Fibroblast of lung (primary cell): ENCODE measurements around the gene DOLPP1. TPM values are rescaled to one million over a fixed set of nuclear protein-coding genes. Genes with fewer than 3 reads are reported as not detected.

Experiments
- DNase-seq, 2 donors: peaks; one replicate each; pipeline versions ENCODE4 v3.0.0 to v3.0.0-alpha.2; 2010; ENCODE audit warnings: low read depth in 2 of 2
- H2AFZ ChIP-seq: 2 replicates; pipeline ENCODE4 v1.5.1; 2012; ENCODE audit warnings: low read length, control low read depth, inconsistent platforms
- H3K27ac ChIP-seq: 2 replicates; pipeline ENCODE4 v1.5.1; 2011; ENCODE audit warnings: low read length, control low read depth; ENCODE audit not compliant: insufficient read depth
- H3K27me3 ChIP-seq: 2 replicates; pipeline ENCODE4 v1.5.1; 2011; ENCODE audit warnings: mild to moderate bottlenecking, low read length; ENCODE audit not compliant: control insufficient read depth, insufficient read depth
- H3K36me3 ChIP-seq: 2 replicates; pipeline ENCODE4 v1.5.1; 2011; ENCODE audit warnings: low read length; ENCODE audit not compliant: control insufficient read depth, insufficient read depth
- H3K4me1 ChIP-seq: 2 replicates; pipeline ENCODE4 v1.5.1; 2011; ENCODE audit warnings: low read length; ENCODE audit not compliant: control insufficient read depth, insufficient read depth; ENCODE audit errors: extremely low read depth
- H3K4me2 ChIP-seq: 2 replicates; pipeline ENCODE4 v1.5.1; 2011; ENCODE audit warnings: low read length, control low read depth; ENCODE audit not compliant: insufficient read depth; ENCODE audit errors: extremely low read depth
- H3K4me3 ChIP-seq, 4 experiments: fragments of 200-600 bp in 1 of 4; sonication (generic) in 1 of 4; replicated peaks in 1 of 4; 2 replicates each; pipeline ENCODE4 v1.5.1; 2011 to 2016; ENCODE audit warnings: low read length in 4 of 4, low read depth in 3 of 4, mild to moderate bottlenecking in 3 of 4, control low read depth in 2 of 4, inconsistent platforms in 1 of 4, mixed read lengths in 1 of 4; ENCODE audit not compliant: insufficient read depth in 1 of 4; ENCODE audit errors: control extremely low read depth in 1 of 4
- H3K79me2 ChIP-seq: 2 replicates; pipeline ENCODE4 v1.5.1; 2012; ENCODE audit warnings: mild to moderate bottlenecking, low read length, inconsistent platforms; ENCODE audit not compliant: control insufficient read depth, insufficient read depth
- H3K9ac ChIP-seq: 2 replicates; pipeline ENCODE4 v1.5.1; 2011; ENCODE audit warnings: mild to moderate bottlenecking, low read length, control low read depth; ENCODE audit not compliant: insufficient read depth
- H3K9me3 ChIP-seq: 2 replicates; pipeline ENCODE4 v1.5.1; 2012; ENCODE audit warnings: low read depth, low read length; ENCODE audit not compliant: control insufficient read depth, insufficient read depth
- H4K20me1 ChIP-seq: 2 replicates; pipeline ENCODE4 v1.5.1; 2011; ENCODE audit warnings: low read length; ENCODE audit not compliant: control insufficient read depth, insufficient read depth; ENCODE audit errors: extremely low read depth
- CTCF ChIP-seq, 2 donors: IDR thresholded peaks in 1 of 2; conservative IDR thresholded peaks in 1 of 2; 1 replicate in 1 of 2; 2 replicates in 1 of 2; pipeline ENCODE4 v1.5.1; 2011 to 2012; ENCODE audit warnings: low read length in 2 of 2, control low read depth in 1 of 2, inconsistent platforms in 1 of 2, low read depth in 1 of 2, mild to moderate bottlenecking in 1 of 2
- EZH2 ChIP-seq: IDR thresholded peaks from 2 replicates; pipeline ENCODE4 v1.5.1; 2012; ENCODE audit warnings: low read length, control low read depth, mild to moderate bottlenecking; ENCODE audit errors: missing control alignments
- polyA minus RNA-seq: library from RNA; depleted of rRNA, polyadenylated mRNA; stranded (reverse); fragments of >200 nt; gene quantifications from 2 replicates; pipeline ENCODE4 v1.2.3, GENCODE V29; 2011; ENCODE audit warnings: low replicate concordance
- polyA plus RNA-seq, 2 donors: library from polyadenylated mRNA; depleted of rRNA in 1 of 2; stranded (reverse) in 1 of 2; unstranded in 1 of 2; fragments of >200 nt; gene quantifications; 2 replicates each; pipeline ENCODE4 v1.2.1, GENCODE V29; 2011 to 2012; ENCODE audit warnings: missing spikeins in 1 of 2
- total RNA-seq: library from RNA; depleted of rRNA; stranded (reverse); fragments of >200 nt; gene quantifications from 2 replicates; pipeline ENCODE4 v1.2.1, GENCODE V29; 2014

Gene DOLPP1
- 4.9 and 7.4 TPM in 2 replicates for total RNA-seq
- polyA plus RNA-seq: 9.7 and 12.2 TPM in 2 replicates
- 10.4 and 13.3 TPM in 2 replicates for polyA plus RNA-seq (2012)
- 20.6 and 27.9 TPM in 2 replicates for polyA minus RNA-seq

GRCh38 chr9:129080601-129081387, at the start of gene DOLPP1:
DOLPP1 (plus strand) TSS chr9:129081111; CDS start chr9:129081132, 21 bp downstream.
- Histone ChIP-seq H3K9ac (peak within 1 kb of the TSS; percentile 64), H3K4me3 (peak within 1 kb of the TSS; percentile 84 to 92 (median 84)), H3K27ac (peak within 1 kb of the TSS; percentile 65), H3K9me3 (no peaks in the 10 kb centered on the region), H3K79me2 (peaks cover 18% of the 10 kb centered on the region), H3K4me1 (peaks cover 6% of the 10 kb centered on the region), H2AFZ (peak within 1 kb of the TSS; percentile 93), H3K27me3 (no peaks in the 10 kb centered on the region), H3K36me3 (no peaks in the 10 kb centered on the region), H3K4me2 (peak within 1 kb of the TSS; percentile 97), H4K20me1 (no peaks in the 10 kb centered on the region)
- peak; percentile 99 to 100 for DNase-seq
- TF ChIP-seq EZH2: peak; percentile 69
- TF ChIP-seq CTCF (conservative IDR thresholded peaks at IDR 0.05 in 1 of 2, IDR thresholded peaks at IDR 0.05 in 1 of 2; ENCODE audit: low read depth in 1 of 2, low read length in 2 of 2): no peak

GRCh38 chr9:129031514-129031913, 49.4 kb upstream of the DOLPP1 start:
- Histone ChIP-seq H3K9ac (no peak overlapping the region), H3K4me2 (no peak overlapping the region), H3K79me2 (peaks cover 9% of the 10 kb centered on the region), H4K20me1 (no peaks in the 10 kb centered on the region), H3K9me3 (no peaks in the 10 kb centered on the region), H3K27me3 (no peaks in the 10 kb centered on the region), H3K36me3 (no peaks in the 10 kb centered on the region), H2AFZ (no peak overlapping the region), H3K4me3 (no peak overlapping the region), H3K27ac (no peak overlapping the region), H3K4me1 (peaks cover 4% of the 10 kb centered on the region)
- no peak for TF ChIP-seq CTCF (conservative IDR thresholded peaks at IDR 0.05 in 1 of 2, IDR thresholded peaks at IDR 0.05 in 1 of 2; ENCODE audit: low read depth in 1 of 2, low read length in 2 of 2)
- no peak for TF ChIP-seq EZH2
- DNase-seq: no peak

- H3K4me1 ChIP-seq: peaks cover 4% of the 10 kb centered on the region
- H2AFZ ChIP-seq: no peak overlapping the region
- no peak for TF ChIP-seq EZH2
- no peak for TF ChIP-seq CTCF (conservative IDR thresholded peaks at IDR 0.05 in 1 of 2, IDR thresholded peaks at IDR 0.05 in 1 of 2; ENCODE audit: low read depth in 1 of 2, low read length in 2 of 2)
- H3K79me2 ChIP-seq: peaks cover 7% of the 10 kb centered on the region
- H3K36me3 ChIP-seq: no peaks in the 10 kb centered on the region
- H3K27me3 ChIP-seq: no peaks in the 10 kb centered on the region
- H3K4me3 ChIP-seq: no peak overlapping the region
- no peak overlapping the region for H3K9ac ChIP-seq
- no peak overlapping the region for H3K27ac ChIP-seq
- H4K20me1 ChIP-seq: no peaks in the 10 kb centered on the region
- no peaks in the 10 kb centered on the region for H3K9me3 ChIP-seq
- no peak for DNase-seq
- no peak overlapping the region for H3K4me2 ChIP-seq
Measured at GRCh38 chr9:129032541-129033159, 48.3 kb upstream of the DOLPP1 start.
